H1 (cell line): Measurements from ENCODE around the gene WDR81. TPM values are rescaled to one million over a fixed set of nuclear protein-coding genes. Genes with fewer than 3 reads are reported as not detected.

Experiments used
- CTCF ChIA-PET: fragments of 300-600 bp; sonication (Branson Sonifier 250); formaldehyde crosslinking; loops from one replicate; lab custom pipeline; 2021; ENCODE audit not compliant: partially characterized antibody; lab: Charles Lee
- POLR2A ChIA-PET: fragments of 300-600 bp; sonication (Branson Sonifier 250); formaldehyde crosslinking; loops from one replicate; lab custom pipeline; 2021; ENCODE audit warnings: inconsistent platforms; ENCODE audit not compliant: partially characterized antibody; lab: Charles Lee
- DNase-seq, 2 experiments: peaks; one replicate each; pipeline versions ENCODE4 v3.0.0 to v3.0.0-alpha.2; 2010 to 2022; ENCODE audit warnings: low spot score in 2 of 2, low read depth in 1 of 2, mixed read lengths in 1 of 2
- FAIRE-seq: peaks from 2 replicates; lab custom pipeline; 2011; peaks lifted over from hg19 to GRCh38; lab: Jason Lieb, UNC
- H2AFZ ChIP-seq: 2 replicates; pipeline ENCODE4 v1.8.1; 2012; ENCODE audit warnings: low read length, inconsistent platforms
- H2AK5ac ChIP-seq: 2 replicates; pipeline ENCODE4 v1.6.1; 2013; ENCODE audit warnings: low read depth, low read length
- H2BK120ac ChIP-seq: replicated peaks from 2 replicates; pipeline ENCODE3; 2013; ENCODE audit warnings: low read depth, low read length, inconsistent platforms
- H2BK12ac ChIP-seq: 2 replicates; pipeline ENCODE4 v1.6.1; 2013; ENCODE audit warnings: low read depth, low read length
- H2BK15ac ChIP-seq: 2 replicates; pipeline ENCODE4 v1.6.1; 2013; ENCODE audit warnings: low read length
- H2BK20ac ChIP-seq: 2 replicates; pipeline ENCODE4 v1.6.1; 2013; ENCODE audit warnings: low read length
- H2BK5ac ChIP-seq: 2 replicates; pipeline ENCODE4 v1.6.1; 2013; ENCODE audit warnings: low read depth, low read length
- H3K14ac ChIP-seq: 2 replicates; pipeline ENCODE4 v1.6.1; 2013; ENCODE audit warnings: inconsistent platforms; ENCODE audit not compliant: insufficient read length
- H3K18ac ChIP-seq: 2 replicates; pipeline ENCODE4 v1.6.1; 2013; ENCODE audit warnings: low read length; ENCODE audit errors: extremely low read depth
- H3K23ac ChIP-seq: 2 replicates; pipeline ENCODE4 v1.6.1; 2013; ENCODE audit warnings: inconsistent platforms; ENCODE audit not compliant: insufficient read length
- H3K23me2 ChIP-seq: 2 replicates; pipeline ENCODE4 v1.6.1; 2013; ENCODE audit warnings: low read depth, low read length
- H3K27ac ChIP-seq: 2 replicates; pipeline ENCODE4 v1.6.1; 2011; ENCODE audit warnings: low read depth, low read length, inconsistent platforms
- H3K27me3 ChIP-seq, 4 experiments: replicated peaks in 1 of 4; 1 replicate in 1 of 4; 2 replicates in 3 of 4; pipeline versions ENCODE4 v1.6.1 to v1.8.1; 2011 to 2013; ENCODE audit warnings: low read length in 3 of 4, mild to moderate bottlenecking in 3 of 4, inconsistent platforms in 2 of 4, mixed read lengths in 2 of 4, moderate library complexity in 1 of 4; ENCODE audit not compliant: control insufficient read depth in 3 of 4, insufficient read depth in 3 of 4; ENCODE audit errors: extremely low read depth in 1 of 4
- H3K36me3 ChIP-seq, 4 experiments: 2 replicates each; pipeline versions ENCODE4 v1.6.1 to v1.8.1; 2011 to 2013; ENCODE audit warnings: mild to moderate bottlenecking in 4 of 4, low read length in 3 of 4, moderate library complexity in 2 of 4, control low read depth in 1 of 4, inconsistent platforms in 1 of 4; ENCODE audit not compliant: insufficient read depth in 4 of 4, control insufficient read depth in 2 of 4
- H3K4ac ChIP-seq: replicated peaks from 2 replicates; pipeline ENCODE3; 2013; ENCODE audit warnings: low read length, low read depth, mixed read lengths, inconsistent platforms; ENCODE audit not compliant: insufficient read length
- H3K4me1 ChIP-seq, 4 experiments: replicated peaks in 1 of 4; 1 replicate in 1 of 4; 2 replicates in 3 of 4; pipeline versions ENCODE4 v1.6.1 to v1.8.1; 2011 to 2013; ENCODE audit warnings: low read length in 3 of 4, inconsistent platforms in 2 of 4, mixed read lengths in 1 of 4; ENCODE audit not compliant: insufficient read depth in 4 of 4, control insufficient read depth in 3 of 4
- H3K4me2 ChIP-seq, 2 experiments: 2 replicates each; pipeline versions ENCODE4 v1.6.1 to v1.8.1; 2011 to 2013; ENCODE audit warnings: low read depth in 2 of 2, low read length in 2 of 2, control low read depth in 1 of 2, inconsistent platforms in 1 of 2, mild to moderate bottlenecking in 1 of 2; ENCODE audit not compliant: insufficient read depth in 1 of 2
- H3K4me3 ChIP-seq, 4 experiments: fragments of 200-600, 300-600 bp in 1 of 4; sonication (generic), shearing (Covaris generic), sonication (Bioruptor Twin) in 1 of 4; 2 replicates each; pipeline versions ENCODE4 v1.5.1 to v1.8.1; 2011 to 2016; ENCODE audit warnings: low read length in 4 of 4, low read depth in 3 of 4, control low read depth in 2 of 4, inconsistent platforms in 2 of 4, mild to moderate bottlenecking in 2 of 4, mixed read lengths in 1 of 4, moderate library complexity in 1 of 4; ENCODE audit not compliant: insufficient read depth in 2 of 4; ENCODE audit errors: extremely low read depth in 1 of 4
- H3K56ac ChIP-seq: replicated peaks from 2 replicates; pipeline ENCODE3; 2013; ENCODE audit warnings: low read depth, mild to moderate bottlenecking, mixed read lengths, low read length, inconsistent platforms; ENCODE audit not compliant: insufficient read length
- H3K79me1 ChIP-seq: 2 replicates; pipeline ENCODE4 v1.6.1; 2013; ENCODE audit warnings: low read depth, low read length, control low read depth
- H3K79me2 ChIP-seq, 2 experiments: 2 replicates each; pipeline versions ENCODE4 v1.6.1 to v1.8.1; 2012 to 2013; ENCODE audit warnings: low read length in 2 of 2, mild to moderate bottlenecking in 2 of 2, inconsistent platforms in 1 of 2; ENCODE audit not compliant: insufficient read depth in 2 of 2, control insufficient read depth in 1 of 2
- H3K9ac ChIP-seq, 4 experiments: replicated peaks in 1 of 4; 1 replicate in 1 of 4; 2 replicates in 3 of 4; pipeline versions ENCODE4 v1.6.1 to v1.8.1; 2011 to 2013; ENCODE audit warnings: low read depth in 3 of 4, low read length in 3 of 4, control low read depth in 2 of 4, mild to moderate bottlenecking in 2 of 4, moderate library complexity in 2 of 4, inconsistent platforms in 1 of 4; ENCODE audit errors: extremely low read depth in 1 of 4
- H3K9me3 ChIP-seq, 2 experiments: 2 replicates each; pipeline versions ENCODE4 v1.6.1 to v1.8.1; 2012 to 2013; ENCODE audit warnings: mild to moderate bottlenecking in 2 of 2, moderate library complexity in 2 of 2, control low read depth in 1 of 2, inconsistent platforms in 1 of 2, low read depth in 1 of 2, low read length in 1 of 2, mixed read lengths in 1 of 2; ENCODE audit not compliant: insufficient read depth in 2 of 2
- H4K20me1 ChIP-seq, 2 experiments: replicated peaks in 1 of 2; 2 replicates each; pipeline versions ENCODE3 to v1.8.1; 2011 to 2013; ENCODE audit warnings: inconsistent platforms in 2 of 2, low read length in 2 of 2, mild to moderate bottlenecking in 1 of 2; ENCODE audit not compliant: insufficient read depth in 2 of 2, control insufficient read depth in 1 of 2
- H4K5ac ChIP-seq: 2 replicates; pipeline ENCODE4 v1.6.1; 2013; ENCODE audit warnings: low read length, low read depth, mixed read lengths, inconsistent platforms; ENCODE audit not compliant: insufficient read length
- H4K8ac ChIP-seq: 2 replicates; pipeline ENCODE4 v1.8.0; 2013; ENCODE audit warnings: mild to moderate bottlenecking, moderate library complexity, low read length, inconsistent platforms; ENCODE audit not compliant: insufficient read depth; ENCODE audit errors: extremely low read depth
- H4K91ac ChIP-seq: replicated peaks from 2 replicates; pipeline ENCODE3; 2013; ENCODE audit warnings: low read length, mixed read lengths, inconsistent platforms; ENCODE audit not compliant: insufficient read length
- CEBPB ChIP-seq: IDR thresholded peaks from 2 replicates; pipeline ENCODE4 v1.6.1; 2012; ENCODE audit warnings: low read depth, low read length
- CREB1 ChIP-seq: IDR thresholded peaks from 2 replicates; pipeline ENCODE4 v1.6.1; 2012; ENCODE audit warnings: inconsistent platforms
- FOSL1 ChIP-seq: IDR thresholded peaks from 2 replicates; pipeline ENCODE4 v1.6.1; 2011; ENCODE audit warnings: mild to moderate bottlenecking, low read depth, low read length, moderate library complexity; ENCODE audit not compliant: insufficient read depth
- GABPA ChIP-seq: IDR thresholded peaks from 2 replicates; pipeline ENCODE4 v1.6.1; 2011; ENCODE audit warnings: mild to moderate bottlenecking, low read length, moderate library complexity, borderline replicate concordance; ENCODE audit not compliant: insufficient read depth
- HDAC2 ChIP-seq, 2 experiments: fragments of 300-600 bp in 1 of 2; sonication (generic) in 1 of 2; IDR thresholded peaks; 2 replicates each; pipeline ENCODE4 v1.6.1; 2011 to 2012; ENCODE audit warnings: low read depth in 2 of 2, low read length in 2 of 2, mild to moderate bottlenecking in 2 of 2, moderate library complexity in 2 of 2, borderline replicate concordance in 1 of 2, inconsistent platforms in 1 of 2
- KDM1A ChIP-seq: fragments of 200-600, 300-600 bp; sonication (generic); IDR thresholded peaks from 2 replicates; pipeline ENCODE4 v1.7.1; 2016; ENCODE audit warnings: mild to moderate bottlenecking, low read length, borderline replicate concordance
- POLR2A ChIP-seq, 2 experiments: IDR thresholded peaks; 1 replicate in 1 of 2; 2 replicates in 1 of 2; pipeline ENCODE4 v1.6.1; 2011; ENCODE audit warnings: low read depth in 2 of 2, low read length in 2 of 2, mild to moderate bottlenecking in 2 of 2; ENCODE audit errors: control extremely low read depth in 1 of 2
- RAD21 ChIP-seq, 2 experiments: IDR thresholded peaks in 1 of 2; conservative IDR thresholded peaks in 1 of 2; 2 replicates each; pipeline ENCODE4 v1.6.1; 2011; ENCODE audit warnings: low read depth in 2 of 2, low read length in 2 of 2, improper control_type of control experiment in 1 of 2, inconsistent platforms in 1 of 2, mild to moderate bottlenecking in 1 of 2, moderate library complexity in 1 of 2
- TCF12 ChIP-seq: IDR thresholded peaks from 2 replicates; pipeline ENCODE4 v1.6.1; 2011; ENCODE audit warnings: low read depth, mild to moderate bottlenecking, low read length
- ZNF274 ChIP-seq: IDR thresholded peaks from 2 replicates; pipeline ENCODE4 v1.7.0; 2012; ENCODE audit warnings: low read length, borderline replicate concordance; ENCODE audit errors: extremely low read depth
- WGBS, 2 experiments: shearing (Covaris generic) in 1 of 2; methylation state at CpG; one replicate each; pipeline versions ENCODE4 v1.1.6 to v1.1.7; 2013 to 2015; ENCODE audit warnings: low lambda C conversion rate in 2 of 2, mixed read lengths in 2 of 2, inconsistent platforms in 1 of 2, low coverage in 1 of 2, missing lambda C conversion rate in 1 of 2; ENCODE audit not compliant: insufficient replicate concordance in 2 of 2, insufficient coverage in 1 of 2, insufficient read length in 1 of 2; ENCODE audit errors: extremely low coverage in 1 of 2, missing lambda C conversion rate in 1 of 2; 5-methylcytosine and 5-hydroxymethylcytosine counted together
- polyA plus RNA-seq, 7 experiments: library from polyadenylated mRNA; depleted of rRNA in 3 of 7; stranded (reverse) in 5 of 7; unstranded in 2 of 7; fragments of >200 nt in 5 of 7; fragments of 200-250 nt in 2 of 7; gene quantifications; 1 replicate in 5 of 7; 2 replicates in 1 of 7; 4 replicates in 1 of 7; pipeline versions ENCODE4 v1.2.1 to v1.2.3, GENCODE V29; 2011 to 2013; ENCODE audit warnings: missing spikeins in 2 of 7, mixed read lengths in 2 of 7
- total RNA-seq: library from RNA; stranded (reverse); fragmentation: NEBNext Ultra II Directional; extraction: Animal tissue kit (Norgen Biotek cat#: 25700); gene quantifications from 2 replicates; pipeline ENCODE4 v1.2.1, GENCODE V29; 2021
- TF ChIP-seq, protein P1 (sequence below): IDR thresholded peaks from 2 replicates; pipeline ENCODE4 v1.6.1; 2011; ENCODE audit warnings: low read depth, mild to moderate bottlenecking, low read length; ENCODE audit not compliant: insufficient read depth
- TF ChIP-seq, protein P2 (sequence below): IDR thresholded peaks from 2 replicates; pipeline ENCODE4 v1.6.1; 2012; ENCODE audit warnings: inconsistent platforms

The WDR81 gene
- total and polyA plus RNA-seq, 2 of the 8 experiments (the other 6 are each of a cell fraction or from before 2014, with no cell fraction given) = 9.1 to 12.3 TPM

DNA sequence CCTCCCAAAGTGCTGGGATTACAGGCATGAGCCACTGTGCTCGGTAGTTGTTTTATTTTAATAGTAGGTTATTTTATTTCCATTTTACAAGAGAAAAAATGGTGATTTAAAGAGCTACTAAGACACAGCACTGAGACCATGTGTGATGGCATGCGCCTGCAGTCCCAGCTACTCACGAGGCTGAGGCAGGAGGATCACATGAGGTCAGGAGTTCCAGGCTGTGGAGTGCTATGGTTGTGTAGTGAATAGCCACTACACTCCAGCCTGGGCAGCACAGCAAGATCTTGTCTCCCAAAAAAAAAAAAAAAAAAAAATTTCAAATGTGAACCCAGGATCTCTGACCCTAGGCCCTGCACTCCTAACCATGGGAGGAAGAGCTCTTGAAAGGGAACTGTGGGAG is 41.1 kb downstream of the WDR81 start:
- no peak for FAIRE-seq
- CTCF ChIA-PET = interaction anchor here (0.7 to 6.0 kb wide), 11 partner anchors 11 to 100 kb away, joined by 3 to 70 read pairs (median 5); no protein-coding TSS in a partner anchor
- Histone ChIP-seq H3K14ac (no peak overlapping the region), H3K9me3 (no peaks in the 10 kb centered on the region), H4K5ac (no peak overlapping the region), H3K79me1 (no peaks in the 10 kb centered on the region), H3K23me2 (peaks cover 9% of the 10 kb centered on the region; the same call in 1 of the 2 replicates), H2BK5ac (no peak overlapping the region), H3K4me1 (peaks cover 0 to 32% (median 26%) of the 10 kb centered on the region in 4 experiments; a peak in 6 of 7 replicates), H3K9ac (no peak overlapping the region), H4K20me1 (no peaks in the 10 kb centered on the region), H4K8ac (no peak overlapping the region), H2BK20ac (no peak overlapping the region), H2AK5ac (peak overlapping the region; percentile 53; the same call in 1 of the 2 replicates), H3K4me3 (no peak overlapping the region), H3K27ac (no peak overlapping the region), H3K18ac (no peak overlapping the region), H3K79me2 (no peaks in the 10 kb centered on the region), H2BK15ac (no peak overlapping the region), H3K36me3 (no peaks in the 10 kb centered on the region), H3K4me2 (no peak overlapping the region), H3K4ac (no peak overlapping the region), H4K91ac (no peak overlapping the region), H2BK120ac (no peak overlapping the region), H3K23ac (no peak overlapping the region), H2BK12ac (no peak overlapping the region), H3K56ac (no peak overlapping the region), H2AFZ (no peak overlapping the region), H3K27me3 (no peaks in the 10 kb centered on the region; a peak in 2 of 7 replicates)
- no peak for TF ChIP-seq TCF12
- TF ChIP-seq, protein P1, sequence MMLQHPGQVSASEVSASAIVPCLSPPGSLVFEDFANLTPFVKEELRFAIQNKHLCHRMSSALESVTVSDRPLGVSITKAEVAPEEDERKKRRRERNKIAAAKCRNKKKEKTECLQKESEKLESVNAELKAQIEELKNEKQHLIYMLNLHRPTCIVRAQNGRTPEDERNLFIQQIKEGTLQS = no peak
- no peak for TF ChIP-seq ZNF274
- TF ChIP-seq CEBPB = no peak
- no peak for TF ChIP-seq FOSL1
- TF ChIP-seq POLR2A (IDR thresholded peaks at IDR 0.05; ENCODE audit: control extremely low read depth in 1 of 2, low read depth in 2 of 2, low read length in 2 of 2) = no peak
- no peak for TF ChIP-seq HDAC2 (IDR thresholded peaks at IDR 0.05; ENCODE audit: borderline replicate concordance in 1 of 2, low read depth in 2 of 2, low read length in 2 of 2)
- TF ChIP-seq RAD21 (IDR thresholded peaks at IDR 0.05 in 1 of 2, conservative IDR thresholded peaks at IDR 0.05 in 1 of 2; ENCODE audit: low read depth in 2 of 2, low read length in 2 of 2) = no peak
- TF ChIP-seq CREB1 = no peak
- TF ChIP-seq, protein P2, sequence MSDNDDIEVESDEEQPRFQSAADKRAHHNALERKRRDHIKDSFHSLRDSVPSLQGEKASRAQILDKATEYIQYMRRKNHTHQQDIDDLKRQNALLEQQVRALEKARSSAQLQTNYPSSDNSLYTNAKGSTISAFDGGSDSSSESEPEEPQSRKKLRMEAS = no peak
- TF ChIP-seq GABPA = no peak
- no peak for TF ChIP-seq KDM1A
- POLR2A ChIA-PET = interaction anchor here (0.6 to 3.7 kb wide), 10 partner anchors 9 to 211 kb away, joined by 3 to 14 read pairs (median 5); partner anchors contain the start of gene WDR81
- no peak for DNase-seq
- 89% methylated on average over 3 of the region's 3 CpGs; no CpG with 5 or more reads in 1 of the 2 experiments for WGBS, 2 experiments
